ENCODE results near the gene TCP11L2.

DNA sequence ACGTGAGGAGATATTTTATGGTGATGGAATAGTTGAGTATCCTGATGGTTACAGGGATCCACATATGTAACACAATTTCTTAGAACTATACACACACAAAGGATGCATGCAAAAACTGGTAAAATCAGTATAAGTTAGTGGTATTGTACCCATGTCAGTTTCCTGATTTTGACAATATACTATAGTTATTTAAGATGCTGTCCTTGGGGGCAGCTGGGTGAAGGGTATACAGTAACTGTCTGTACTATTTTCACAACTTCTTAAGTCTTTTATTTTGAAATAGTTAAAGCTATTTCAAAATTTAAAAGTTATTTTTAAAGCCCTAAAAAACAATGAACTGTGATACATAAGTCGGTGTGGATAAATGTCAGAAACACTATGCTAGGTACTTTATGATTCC lies 30.5 kb downstream of the TCP11L2 start:
- TF ChIP-seq, protein P1, sequence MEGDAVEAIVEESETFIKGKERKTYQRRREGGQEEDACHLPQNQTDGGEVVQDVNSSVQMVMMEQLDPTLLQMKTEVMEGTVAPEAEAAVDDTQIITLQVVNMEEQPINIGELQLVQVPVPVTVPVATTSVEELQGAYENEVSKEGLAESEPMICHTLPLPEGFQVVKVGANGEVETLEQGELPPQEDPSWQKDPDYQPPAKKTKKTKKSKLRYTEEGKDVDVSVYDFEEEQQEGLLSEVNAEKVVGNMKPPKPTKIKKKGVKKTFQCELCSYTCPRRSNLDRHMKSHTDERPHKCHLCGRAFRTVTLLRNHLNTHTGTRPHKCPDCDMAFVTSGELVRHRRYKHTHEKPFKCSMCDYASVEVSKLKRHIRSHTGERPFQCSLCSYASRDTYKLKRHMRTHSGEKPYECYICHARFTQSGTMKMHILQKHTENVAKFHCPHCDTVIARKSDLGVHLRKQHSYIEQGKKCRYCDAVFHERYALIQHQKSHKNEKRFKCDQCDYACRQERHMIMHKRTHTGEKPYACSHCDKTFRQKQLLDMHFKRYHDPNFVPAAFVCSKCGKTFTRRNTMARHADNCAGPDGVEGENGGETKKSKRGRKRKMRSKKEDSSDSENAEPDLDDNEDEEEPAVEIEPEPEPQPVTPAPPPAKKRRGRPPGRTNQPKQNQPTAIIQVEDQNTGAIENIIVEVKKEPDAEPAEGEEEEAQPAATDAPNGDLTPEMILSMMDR (conservative IDR thresholded peaks at IDR 0.05) = no peak
- TF ChIP-seq ZFX (IDR thresholded peaks at IDR 0.05) = no peak

All from C4-2B (cell line).